HL-60 (cell line): ENCODE measurements around the gene PPP1R1B.

ENCODE experiments used
- DNase-seq, 2 experiments: peaks; one replicate each; pipeline ENCODE4 v3.0.0-alpha.2; 2010 to 2020; ENCODE audit warnings: low read depth in 1 of 2, low spot score in 1 of 2
- H3K27ac ChIP-seq: fragments of 250-450 bp; sonication (Bioruptor Pico); replicated peaks from 2 replicates; pipeline ENCODE4 v1.5.1; 2020; ENCODE audit warnings: mild to moderate bottlenecking, moderate library complexity
- H3K27me3 ChIP-seq: fragments of 250-450 bp; sonication (Bioruptor Pico); 2 replicates; pipeline ENCODE4 v1.5.1; 2021; ENCODE audit warnings: mild to moderate bottlenecking, moderate library complexity; ENCODE audit not compliant: insufficient read depth, poor library complexity, severe bottlenecking
- H3K4me3 ChIP-seq: replicated peaks from 2 replicates; pipeline ENCODE4 v1.5.1; 2011; ENCODE audit warnings: mild to moderate bottlenecking, control low read depth, low read length; ENCODE audit not compliant: insufficient read depth
- GABPA ChIP-seq: IDR thresholded peaks from 2 replicates; pipeline ENCODE4 v1.6.1; 2012; ENCODE audit warnings: low read depth
- POLR2AphosphoS5 ChIP-seq: IDR thresholded peaks from 2 replicates; pipeline ENCODE4 v1.6.1; 2012; ENCODE audit warnings: low read depth
- REST ChIP-seq: IDR thresholded peaks from 2 replicates; pipeline ENCODE4 v1.6.1; 2012; ENCODE audit warnings: low read depth; ENCODE audit not compliant: insufficient replicate concordance
- SPI1 ChIP-seq: IDR thresholded peaks from 2 replicates; pipeline ENCODE4 v1.6.1; 2012; ENCODE audit warnings: low read depth, mild to moderate bottlenecking, borderline replicate concordance
- TF ChIP-seq, protein P1 (sequence below): IDR thresholded peaks from one replicate; pipeline ENCODE4 v1.5.1; 2011; ENCODE audit warnings: low read length, control low read depth, inconsistent platforms; ENCODE audit not compliant: insufficient read depth

Gene PPP1R1B

DNA sequence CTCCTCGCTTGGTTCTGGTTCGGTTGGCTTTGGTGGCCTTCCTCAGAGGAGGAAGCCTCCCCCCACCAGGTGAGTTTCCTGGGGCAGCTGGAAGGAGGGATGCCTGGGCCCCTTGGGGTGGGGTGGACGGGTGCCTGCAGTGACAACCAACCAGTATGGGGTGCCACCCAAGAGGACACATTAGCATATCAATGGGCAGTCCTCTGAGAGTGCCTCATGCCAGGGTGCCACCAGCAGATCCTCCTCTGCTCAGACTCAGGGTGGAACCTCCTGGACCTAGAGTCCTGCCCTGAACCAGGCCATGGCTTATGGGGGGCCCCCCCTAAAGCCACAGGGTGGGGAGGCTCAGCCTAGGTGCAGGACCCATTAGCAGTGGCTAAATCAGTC lies 2.7 kb downstream of the PPP1R1B start:
- DNase-seq = peak in 1 of 2 experiments; percentile 31
- TF ChIP-seq GABPA (no peak), SPI1 (no peak), POLR2AphosphoS5 (no peak), REST (no peak)
- TF ChIP-seq, protein P1, sequence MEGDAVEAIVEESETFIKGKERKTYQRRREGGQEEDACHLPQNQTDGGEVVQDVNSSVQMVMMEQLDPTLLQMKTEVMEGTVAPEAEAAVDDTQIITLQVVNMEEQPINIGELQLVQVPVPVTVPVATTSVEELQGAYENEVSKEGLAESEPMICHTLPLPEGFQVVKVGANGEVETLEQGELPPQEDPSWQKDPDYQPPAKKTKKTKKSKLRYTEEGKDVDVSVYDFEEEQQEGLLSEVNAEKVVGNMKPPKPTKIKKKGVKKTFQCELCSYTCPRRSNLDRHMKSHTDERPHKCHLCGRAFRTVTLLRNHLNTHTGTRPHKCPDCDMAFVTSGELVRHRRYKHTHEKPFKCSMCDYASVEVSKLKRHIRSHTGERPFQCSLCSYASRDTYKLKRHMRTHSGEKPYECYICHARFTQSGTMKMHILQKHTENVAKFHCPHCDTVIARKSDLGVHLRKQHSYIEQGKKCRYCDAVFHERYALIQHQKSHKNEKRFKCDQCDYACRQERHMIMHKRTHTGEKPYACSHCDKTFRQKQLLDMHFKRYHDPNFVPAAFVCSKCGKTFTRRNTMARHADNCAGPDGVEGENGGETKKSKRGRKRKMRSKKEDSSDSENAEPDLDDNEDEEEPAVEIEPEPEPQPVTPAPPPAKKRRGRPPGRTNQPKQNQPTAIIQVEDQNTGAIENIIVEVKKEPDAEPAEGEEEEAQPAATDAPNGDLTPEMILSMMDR = no peak
- peaks cover 7% of the 10 kb centered on the region for H3K27me3 ChIP-seq

GRCh38 chr17:39629898-39630297 lies 3.1 kb downstream of the PPP1R1B start:
- peak; percentile 74 to 89 for DNase-seq
- TF ChIP-seq SPI1 = no peak
- TF ChIP-seq, protein P1 = peak; percentile 21
- TF ChIP-seq POLR2AphosphoS5 = peak; percentile 63
- TF ChIP-seq REST = no peak
- no peak for TF ChIP-seq GABPA
- H3K4me3 ChIP-seq = no peak overlapping the region
- H3K27ac ChIP-seq = peak overlapping the region; percentile 57
- peaks cover 7% of the 10 kb centered on the region for H3K27me3 ChIP-seq

More for the DNA sequence above, 2.7 kb downstream of the PPP1R1B start:
- H3K4me3 ChIP-seq = no peak overlapping the region
- H3K27ac ChIP-seq = peak overlapping the region; percentile 57

DNA sequence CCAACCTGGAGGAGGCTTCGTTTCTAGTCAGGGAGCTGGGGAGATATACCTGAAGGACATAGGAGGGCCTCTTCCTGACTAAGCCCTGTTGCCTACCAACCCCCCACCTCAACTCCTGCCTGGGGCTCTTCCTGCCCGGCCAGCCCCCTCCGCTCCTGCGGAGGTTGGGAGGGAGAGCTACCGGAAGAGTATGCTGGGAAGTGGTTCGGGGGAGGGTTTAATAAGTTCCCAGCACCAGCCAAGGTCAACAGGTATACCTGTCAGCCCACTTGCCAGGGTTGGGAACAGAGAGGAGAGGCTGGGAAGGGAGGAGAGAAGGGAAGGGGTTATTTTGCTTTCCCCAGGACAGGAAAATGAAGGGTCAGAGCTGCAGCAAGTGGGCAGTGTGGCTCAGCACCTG lies 4.7 kb downstream of the PPP1R1B start:
- Histone ChIP-seq H3K27ac (peak overlapping the region; percentile 77), H3K27me3 (peaks cover 5% of the 10 kb centered on the region), H3K4me3 (no peak overlapping the region)
- no peak for DNase-seq
- TF ChIP-seq GABPA = no peak
- TF ChIP-seq POLR2AphosphoS5 = no peak
- TF ChIP-seq SPI1 = no peak
- TF ChIP-seq, protein P1 = no peak
- TF ChIP-seq REST = no peak
